ENCODE data around the gene AP3S2. TPM values are rescaled to one million over a fixed set of nuclear protein-coding genes. Genes with fewer than 3 reads are reported as not detected.

The AP3S2 gene
- total RNA-seq, 4 donors from 2014 or later: 15.5 to 70.4 (median 28.4) TPM

- Histone ChIP-seq H3K36me3 (no peaks in the 10 kb centered on the region), H3K27me3 (no peaks in the 10 kb centered on the region), H3K27ac (peak overlapping the region; percentile 76), H3K4me3 (no peak overlapping the region), H3K9me3 (no peaks in the 10 kb centered on the region), H3K4me1 (peaks cover 33% of the 10 kb centered on the region)
- DNase-seq (ENCODE audit: low spot score in 2 of 2): peak in 1 of 2 donors; percentile 66
- TF ChIP-seq POLR2AphosphoS5 (IDR thresholded peaks at IDR 0.05) (no peak), CTCF (IDR thresholded peaks at IDR 0.05) (no peak), EP300 (IDR thresholded peaks at IDR 0.05) (no peak), POLR2A (IDR thresholded peaks at IDR 0.05) (no peak)
- WGBS: 38% methylated on average over 5 of the region's 7 CpGs
These were observed 70.7 kb downstream of the AP3S2 start for GRCh38 chr15:89822951-89823711.

- Histone ChIP-seq H3K27me3 (no peaks in the 10 kb centered on the region), H3K4me3 (no peak overlapping the region), H3K36me3 (no peaks in the 10 kb centered on the region), H3K27ac (peak overlapping the region; percentile 76), H3K9me3 (no peaks in the 10 kb centered on the region), H3K4me1 (peaks cover 27% of the 10 kb centered on the region)
- WGBS: 81% methylated on average over 5 of the region's 5 CpGs
- no peak for DNase-seq (ENCODE audit: low spot score in 2 of 2)
- TF ChIP-seq POLR2AphosphoS5 (IDR thresholded peaks at IDR 0.05): no peak
- no peak for TF ChIP-seq CTCF (IDR thresholded peaks at IDR 0.05)
- no peak for TF ChIP-seq POLR2A (IDR thresholded peaks at IDR 0.05)
- TF ChIP-seq EP300 (IDR thresholded peaks at IDR 0.05): no peak
These were observed 71.2 kb downstream of the AP3S2 start for GRCh38 chr15:89822611-89822950.

GRCh38 chr15:89822026-89822425 lies 71.8 kb downstream of the AP3S2 start:
- no peak for DNase-seq (ENCODE audit: low spot score in 2 of 2)
- Histone ChIP-seq H3K27ac (peak overlapping the region; percentile 76), H3K27me3 (no peaks in the 10 kb centered on the region), H3K4me1 (peaks cover 22% of the 10 kb centered on the region), H3K36me3 (no peaks in the 10 kb centered on the region), H3K9me3 (no peaks in the 10 kb centered on the region), H3K4me3 (no peak overlapping the region)
- TF ChIP-seq POLR2A (IDR thresholded peaks at IDR 0.05) (no peak), POLR2AphosphoS5 (IDR thresholded peaks at IDR 0.05) (no peak)
- 20% methylated on average over 11 of the region's 11 CpGs for WGBS

DNA sequence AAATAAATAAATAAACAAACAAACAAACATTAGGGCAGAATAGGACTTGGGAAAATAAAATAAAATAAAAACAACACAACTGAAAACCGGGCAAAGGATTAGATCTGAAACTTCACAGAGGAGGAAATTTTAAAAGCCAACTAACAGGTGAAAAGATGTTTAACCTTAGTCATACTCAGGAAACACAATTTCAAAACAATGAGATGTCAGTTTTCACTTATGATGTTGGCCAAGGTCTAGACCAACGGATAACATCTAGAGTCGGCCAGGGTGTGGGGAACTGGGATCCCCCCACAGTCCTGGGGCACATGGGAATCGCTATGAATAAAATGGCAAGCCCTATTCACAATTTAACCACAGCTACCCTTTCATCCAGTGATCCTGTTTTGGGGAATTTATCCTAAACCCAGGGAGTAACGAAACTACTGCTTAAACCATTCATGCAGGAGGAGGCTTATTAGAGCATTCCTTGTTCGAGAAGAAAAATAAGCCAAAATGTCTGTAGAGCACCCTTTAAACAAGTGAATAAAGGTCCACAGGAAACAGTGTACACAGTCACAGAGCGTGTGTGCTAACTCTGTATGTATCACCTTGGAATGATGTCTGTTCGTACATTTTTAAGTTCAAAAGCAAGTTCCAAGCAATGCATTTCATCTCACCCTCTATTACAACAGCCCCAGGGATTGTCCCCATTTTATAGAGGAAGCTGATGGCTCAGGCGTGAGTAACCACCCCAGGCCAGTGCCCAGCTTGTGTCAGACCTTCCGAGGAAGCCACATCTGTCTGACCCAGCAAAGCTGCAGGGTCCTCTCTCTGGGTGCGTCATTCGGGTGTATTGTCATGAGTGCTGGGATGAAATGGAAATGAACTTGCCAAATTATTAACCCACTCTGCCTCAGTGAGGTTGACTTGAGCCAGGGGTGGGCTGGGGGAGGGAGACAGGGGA lies 72.9 kb downstream of the AP3S2 start:
- peaks cover 20% of the 10 kb centered on the region for H3K4me1 ChIP-seq
- no peaks in the 10 kb centered on the region for H3K9me3 ChIP-seq
- no peak overlapping the region for H3K4me3 ChIP-seq
- no peaks in the 10 kb centered on the region for H3K27me3 ChIP-seq
- H3K27ac ChIP-seq: peak overlapping the region; percentile 76
- peak in 1 of 2 donors; percentile 77 for DNase-seq (ENCODE audit: low spot score in 2 of 2)
- no peak for TF ChIP-seq CTCF (IDR thresholded peaks at IDR 0.05)
- TF ChIP-seq EP300 (IDR thresholded peaks at IDR 0.05): no peak
- TF ChIP-seq POLR2AphosphoS5 (IDR thresholded peaks at IDR 0.05): no peak
- TF ChIP-seq POLR2A (IDR thresholded peaks at IDR 0.05): no peak
- H3K36me3 ChIP-seq: no peaks in the 10 kb centered on the region
- 50% methylated on average over 12 of the region's 12 CpGs for WGBS

DNA sequence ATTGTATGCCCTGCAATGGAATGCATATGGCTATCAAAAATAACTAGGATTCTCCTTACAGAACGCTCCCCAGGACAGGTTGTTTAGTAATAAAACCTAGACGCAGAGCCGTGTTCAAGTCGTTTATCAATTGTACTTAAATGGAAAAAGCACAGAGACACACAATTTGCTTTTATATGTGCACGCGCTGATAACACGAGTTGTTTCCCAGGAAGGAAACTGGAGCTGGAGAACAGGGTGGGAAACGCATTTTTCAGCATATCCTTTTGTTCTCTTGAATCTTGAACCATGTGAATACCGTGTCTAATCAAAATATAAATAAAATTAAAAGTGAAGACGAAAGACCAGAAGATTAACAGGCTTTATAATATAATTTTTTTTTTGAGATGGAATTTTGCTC lies 75.5 kb downstream of the AP3S2 start:
- Histone ChIP-seq H3K4me1 (peaks cover 28% of the 10 kb centered on the region), H3K4me3 (no peak overlapping the region), H3K27me3 (peaks cover 10% of the 10 kb centered on the region), H3K9me3 (no peaks in the 10 kb centered on the region), H3K27ac (no peak overlapping the region), H3K36me3 (no peaks in the 10 kb centered on the region)
- WGBS: 62% methylated on average over 10 of the region's 10 CpGs
- no peak for DNase-seq (ENCODE audit: low spot score in 2 of 2)
- TF ChIP-seq POLR2AphosphoS5 (IDR thresholded peaks at IDR 0.05): no peak
- TF ChIP-seq CTCF (IDR thresholded peaks at IDR 0.05): no peak
- TF ChIP-seq POLR2A (IDR thresholded peaks at IDR 0.05): no peak
- TF ChIP-seq EP300 (IDR thresholded peaks at IDR 0.05): no peak

Measured in suprapubic skin (tissue), 4 donors.